ENCODE measurements around the gene AXIN1.

Gene AXIN1

GRCh38 chr16:265002-265529 lies 87.5 kb downstream of the AXIN1 start:
- no peak for DNase-seq (ENCODE audit: low read depth)
- H3K4me3 ChIP-seq (ENCODE audit: control insufficient read depth, low read depth, low read length): no peak overlapping the region
- TF ChIP-seq CTCF (conservative IDR thresholded peaks at IDR 0.05; ENCODE audit: control insufficient read depth, insufficient read depth, low read depth, low read length): no peak

GRCh38 chr16:264440-264951 lies 88.0 kb downstream of the AXIN1 start:
- H3K4me3 ChIP-seq (ENCODE audit: control insufficient read depth, low read depth, low read length): no peak overlapping the region
- TF ChIP-seq CTCF (conservative IDR thresholded peaks at IDR 0.05; ENCODE audit: control insufficient read depth, insufficient read depth, low read depth, low read length): no peak
- no peak for DNase-seq (ENCODE audit: low read depth)

- TF ChIP-seq CTCF (conservative IDR thresholded peaks at IDR 0.05; ENCODE audit: control insufficient read depth, insufficient read depth, low read depth, low read length): no peak
- DNase-seq (ENCODE audit: low read depth): no peak
- no peak overlapping the region for H3K4me3 ChIP-seq (ENCODE audit: control insufficient read depth, low read depth, low read length)
These were observed 88.6 kb downstream of the AXIN1 start for GRCh38 chr16:263944-264343.

GRCh38 chr16:263182-263774 lies 89.2 kb downstream of the AXIN1 start:
- no peak overlapping the region for H3K4me3 ChIP-seq (ENCODE audit: control insufficient read depth, low read depth, low read length)
- no peak for DNase-seq (ENCODE audit: low read depth)
- no peak for TF ChIP-seq CTCF (conservative IDR thresholded peaks at IDR 0.05; ENCODE audit: control insufficient read depth, insufficient read depth, low read depth, low read length)

- DNase-seq (ENCODE audit: low read depth): no peak
- TF ChIP-seq CTCF (conservative IDR thresholded peaks at IDR 0.05; ENCODE audit: control insufficient read depth, insufficient read depth, low read depth, low read length): no peak
- no peak overlapping the region for H3K4me3 ChIP-seq (ENCODE audit: control insufficient read depth, low read depth, low read length)
These were observed 90.3 kb downstream of the AXIN1 start for GRCh38 chr16:262121-262745.

GRCh38 chr16:261031-261691 lies 91.4 kb downstream of the AXIN1 start:
- TF ChIP-seq CTCF (conservative IDR thresholded peaks at IDR 0.05; ENCODE audit: control insufficient read depth, insufficient read depth, low read depth, low read length): no peak
- DNase-seq (ENCODE audit: low read depth): no peak
- H3K4me3 ChIP-seq (ENCODE audit: control insufficient read depth, low read depth, low read length): no peak overlapping the region

Data from fibroblast of mammary gland (primary cell).